Measurements from ENCODE around the gene GTF3C6.

- TF ChIP-seq CTCF (IDR thresholded peaks at IDR 0.05) (no peak), POLR2A (IDR thresholded peaks at IDR 0.05) (no peak)
Observed at GRCh38 chr6:110933912-110934311, 24.6 kb upstream of the GTF3C6 start.
